HG02642 (cell line): Measurements from ENCODE around the gene NDUFS5.
"Not testable (repeated sequence)": the region's sequence is repeated elsewhere in the genome, so short reads cannot be mapped to it uniquely, and the experiment has no call there.

Source experiments
- ATAC-seq: cut with Tn5 transposase; IDR thresholded peaks from one replicate; pipeline ENCODE4 v1.9.1; 2021; ENCODE audit warnings: mild to moderate bottlenecking; ENCODE audit not compliant: unreplicated experiment, poor library complexity

The NDUFS5 gene

DNA sequence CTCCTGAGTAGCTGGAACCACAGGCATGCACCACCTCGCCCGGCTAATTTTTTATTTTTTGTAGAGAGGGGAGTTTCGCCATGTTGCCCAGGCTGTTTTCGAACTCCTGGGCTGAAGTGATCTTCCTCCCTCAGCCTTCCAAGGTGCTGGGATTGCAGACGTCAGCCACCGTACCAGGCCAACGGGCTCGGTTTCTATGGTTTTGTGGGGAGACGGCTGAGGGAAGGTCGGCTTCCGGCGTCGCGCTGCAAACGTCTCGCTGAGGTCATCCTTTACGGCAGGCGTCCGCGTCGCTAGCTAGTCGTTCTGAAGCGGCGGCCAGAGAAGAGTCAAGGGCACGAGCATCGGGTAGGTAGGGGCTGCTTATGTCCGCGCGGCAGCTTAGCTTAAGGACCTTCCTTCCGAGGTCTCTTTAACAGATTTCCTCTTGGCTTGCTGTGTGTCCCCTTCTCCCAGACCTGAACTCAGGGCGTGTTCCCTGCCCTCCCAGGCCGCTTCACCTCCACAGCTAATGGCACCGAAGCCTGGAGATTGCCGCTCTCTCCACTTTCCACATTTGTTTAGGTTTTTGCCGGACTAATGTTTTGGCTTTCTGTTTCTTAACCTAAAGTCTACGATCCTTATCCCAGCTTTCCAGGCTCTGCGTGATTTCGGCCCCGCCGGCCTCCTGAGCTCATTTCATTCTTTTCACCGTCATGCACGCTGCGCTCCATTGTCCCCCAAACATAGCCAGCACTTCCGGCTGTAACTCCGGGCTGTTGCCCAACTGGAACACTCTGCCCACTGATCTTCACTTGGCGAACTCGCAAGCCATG lies at the start of gene NDUFS5:
TSS of gene NDUFS5 (plus strand) at position 300 of the 815 bp plus-strand sequence. CDS start 2,375 bp downstream, outside the sequence.
- peak; percentile 79 for ATAC-seq

DNA sequence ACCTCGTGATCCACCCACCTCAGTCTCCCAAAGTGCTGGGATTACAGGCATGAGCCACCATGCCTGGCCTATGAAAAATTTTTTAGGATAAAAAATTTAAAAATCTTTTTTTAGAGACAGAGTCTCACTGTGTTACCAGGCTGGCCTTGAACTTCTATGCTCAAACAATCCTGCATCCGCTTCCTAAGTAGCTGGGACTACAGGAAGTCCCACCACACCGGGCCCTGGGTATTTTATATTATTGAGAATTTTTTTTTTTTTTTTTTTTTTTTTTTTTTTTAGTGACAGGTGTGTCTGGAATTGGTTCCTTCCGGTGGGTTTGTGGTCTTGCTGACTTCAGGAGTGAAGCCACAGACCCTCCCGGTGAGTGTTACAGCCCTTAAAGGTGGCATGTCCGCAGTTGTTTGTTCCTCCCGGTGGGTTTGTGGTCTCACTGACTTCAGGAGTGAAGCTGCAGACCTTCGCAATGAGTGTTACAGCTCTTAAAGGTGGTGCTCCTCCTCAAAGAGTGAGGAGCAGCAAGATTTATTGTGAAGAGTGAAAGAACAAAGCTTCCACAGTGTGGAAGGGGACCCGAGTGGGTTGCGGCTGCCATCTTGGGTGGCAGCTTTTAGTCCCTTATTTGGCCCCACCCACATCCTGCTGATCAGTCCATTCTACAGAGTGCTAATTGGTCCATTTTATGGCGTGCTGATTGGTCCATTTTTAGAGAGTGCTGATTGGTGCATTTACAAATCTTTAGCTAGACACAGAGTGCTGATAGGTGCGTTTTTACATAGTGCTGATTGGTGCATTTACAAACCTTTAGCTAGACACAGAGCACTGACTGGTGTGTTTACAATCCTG lies 48.5 kb upstream of the NDUFS5 start:
- ATAC-seq = not testable (repeated sequence)

DNA sequence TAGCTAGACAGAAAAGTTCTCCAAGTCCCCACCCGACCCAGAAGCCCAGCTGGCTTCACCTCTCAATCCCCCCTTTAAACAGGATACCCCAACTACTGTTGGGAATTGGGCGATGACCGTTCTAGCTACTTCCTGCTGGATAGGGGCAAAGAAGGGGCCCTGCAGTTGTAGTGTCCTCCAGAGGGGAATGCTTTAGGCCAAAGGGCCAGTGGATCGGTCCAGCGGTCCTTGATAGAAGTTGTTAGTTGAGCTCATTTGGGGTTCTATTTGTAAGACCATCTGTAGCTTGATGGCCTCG lies 48.0 kb upstream of the NDUFS5 start:
- ATAC-seq = not testable (repeated sequence)

DNA sequence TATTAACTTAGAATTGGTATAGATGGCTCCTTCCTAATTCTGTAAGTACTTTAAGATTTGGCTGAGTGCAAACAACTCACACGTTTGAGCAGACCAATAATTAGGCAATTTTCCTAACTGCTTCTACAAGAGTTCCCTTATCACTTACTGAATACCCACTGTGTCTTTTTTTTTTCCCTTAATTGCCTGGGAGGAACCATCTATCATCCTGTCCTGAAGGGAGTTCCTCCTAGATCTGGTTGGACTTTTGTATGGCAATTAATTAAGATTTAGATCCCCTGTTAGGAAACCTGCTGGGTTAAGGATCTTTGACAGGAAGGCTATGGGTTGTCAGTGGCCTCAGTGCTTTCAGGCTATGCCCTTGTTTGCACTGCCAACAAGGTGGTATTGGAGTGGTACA lies 46.8 kb upstream of the NDUFS5 start:
- ATAC-seq = not testable (repeated sequence)

DNA sequence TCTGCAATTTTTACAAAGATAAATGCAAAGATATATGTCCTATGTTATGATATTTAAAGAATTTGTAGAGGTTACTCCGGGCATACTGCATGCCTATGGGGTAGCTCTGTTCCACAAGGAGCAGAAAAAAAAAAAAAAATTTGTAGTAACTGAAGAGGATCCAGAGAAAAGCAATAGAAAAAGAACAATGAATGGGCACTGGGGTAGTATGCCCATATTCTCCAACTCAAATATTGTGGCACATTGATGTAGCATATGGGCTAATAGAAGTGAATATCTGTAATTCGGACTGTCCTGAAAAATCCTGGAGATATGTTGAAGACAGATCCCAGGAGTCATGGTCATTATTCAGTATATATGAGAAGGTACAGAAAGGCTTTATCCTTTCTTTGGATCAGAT lies 36.2 kb upstream of the NDUFS5 start:
- no peak for ATAC-seq

DNA sequence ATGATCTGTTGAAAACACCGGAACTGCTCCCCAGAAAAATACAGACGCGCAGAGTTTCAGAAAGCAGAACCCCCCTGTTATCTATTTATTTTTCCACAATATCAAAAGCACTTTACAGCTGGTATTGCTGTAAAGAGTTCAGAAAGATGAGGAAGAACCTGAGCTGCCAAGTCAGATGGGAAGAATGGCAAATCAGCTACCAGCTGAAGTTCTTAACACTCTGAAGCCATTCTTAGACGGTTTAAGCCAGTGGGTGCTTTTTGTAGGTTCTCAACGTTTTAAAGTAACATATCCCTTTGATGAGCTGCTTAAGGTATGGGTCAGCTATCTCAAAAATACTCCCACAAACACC lies 35.8 kb upstream of the NDUFS5 start:
- ATAC-seq = no peak

DNA sequence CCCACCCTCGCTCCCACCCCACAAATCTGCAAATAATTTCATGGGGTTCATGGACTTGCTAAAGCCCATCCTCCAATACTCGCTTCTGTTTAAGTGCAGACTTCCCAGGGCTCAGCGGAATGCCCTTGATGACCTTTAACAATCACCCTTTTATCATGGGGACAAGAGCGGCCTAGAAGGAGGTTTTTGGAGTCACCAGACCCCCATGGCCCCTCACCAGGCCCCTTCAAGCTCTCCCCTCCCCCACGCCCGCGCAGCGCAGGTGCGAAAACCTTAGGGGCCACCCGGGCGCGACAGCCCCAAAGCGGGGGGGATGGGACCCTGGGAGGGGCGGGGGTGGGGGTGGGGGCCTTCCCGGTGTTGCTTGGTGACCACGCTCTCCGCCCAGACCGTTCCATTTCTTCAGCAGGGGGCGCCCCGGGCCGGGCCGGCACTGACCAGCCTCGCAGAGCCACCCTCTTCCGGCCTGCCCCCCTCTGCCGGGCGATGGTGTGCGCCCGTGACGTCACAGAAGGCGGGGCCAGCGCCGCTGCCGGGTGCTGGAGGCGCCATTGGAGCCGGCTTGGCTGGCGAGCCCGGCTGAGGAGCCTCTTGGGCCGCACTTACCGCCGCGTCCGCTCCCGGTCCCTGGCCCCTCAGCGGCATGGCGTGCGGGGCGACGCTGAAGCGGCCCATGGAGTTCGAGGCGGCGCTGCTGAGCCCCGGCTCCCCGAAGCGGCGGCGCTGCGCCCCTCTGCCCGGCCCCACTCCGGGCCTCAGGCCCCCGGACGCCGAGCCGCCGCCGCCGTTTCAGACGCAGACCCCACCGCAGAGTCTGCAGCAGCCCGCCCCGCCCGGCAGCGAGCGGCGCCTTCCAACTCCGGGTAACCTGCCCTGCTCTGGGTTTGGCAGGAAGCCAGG lies 35.2 kb upstream of the NDUFS5 start, which contains the start of gene AKIRIN1:
TSS of gene AKIRIN1 (plus strand) at position 539 of the 900 bp plus-strand sequence. CDS start at position 644, 105 bp downstream.
- ATAC-seq = peak; percentile 97

DNA sequence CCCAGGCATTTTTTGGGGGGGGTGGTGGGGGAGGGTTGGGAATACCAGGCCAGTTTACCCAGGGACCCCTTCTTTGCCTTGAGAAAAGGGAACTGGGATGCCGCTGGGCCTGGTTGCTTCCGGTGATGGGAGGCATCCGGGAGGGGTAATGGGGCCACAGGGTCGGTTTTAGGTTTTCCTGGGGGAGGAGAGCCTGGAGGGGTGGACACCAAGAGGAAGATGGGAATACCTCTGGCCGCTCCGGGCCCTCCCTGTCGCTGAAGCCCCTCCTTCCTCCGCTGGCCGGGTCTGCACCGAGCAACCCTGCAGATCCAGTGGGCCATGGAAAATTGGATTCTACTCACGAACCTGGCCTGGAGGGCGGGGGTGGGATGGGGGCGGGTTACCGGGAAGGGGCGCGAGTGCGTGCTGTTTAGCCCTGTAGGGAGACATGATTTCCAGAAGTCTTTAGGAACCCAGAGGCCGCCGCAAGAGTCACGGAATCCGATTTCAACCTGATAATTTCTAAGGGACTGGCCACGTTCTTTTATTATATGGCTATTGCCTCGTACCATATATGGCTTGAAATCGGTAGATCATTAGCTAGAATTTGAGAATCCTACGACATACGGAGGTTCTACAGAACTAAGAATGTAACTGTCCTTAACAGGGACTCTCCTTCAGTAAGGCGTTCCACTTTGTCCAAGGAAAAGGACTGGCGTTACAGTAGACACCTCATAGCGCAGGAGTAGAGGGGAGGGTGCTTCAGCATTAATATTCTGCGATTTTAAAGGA lies 34.3 kb upstream of the NDUFS5 start:
- peak; percentile 7 for ATAC-seq

DNA sequence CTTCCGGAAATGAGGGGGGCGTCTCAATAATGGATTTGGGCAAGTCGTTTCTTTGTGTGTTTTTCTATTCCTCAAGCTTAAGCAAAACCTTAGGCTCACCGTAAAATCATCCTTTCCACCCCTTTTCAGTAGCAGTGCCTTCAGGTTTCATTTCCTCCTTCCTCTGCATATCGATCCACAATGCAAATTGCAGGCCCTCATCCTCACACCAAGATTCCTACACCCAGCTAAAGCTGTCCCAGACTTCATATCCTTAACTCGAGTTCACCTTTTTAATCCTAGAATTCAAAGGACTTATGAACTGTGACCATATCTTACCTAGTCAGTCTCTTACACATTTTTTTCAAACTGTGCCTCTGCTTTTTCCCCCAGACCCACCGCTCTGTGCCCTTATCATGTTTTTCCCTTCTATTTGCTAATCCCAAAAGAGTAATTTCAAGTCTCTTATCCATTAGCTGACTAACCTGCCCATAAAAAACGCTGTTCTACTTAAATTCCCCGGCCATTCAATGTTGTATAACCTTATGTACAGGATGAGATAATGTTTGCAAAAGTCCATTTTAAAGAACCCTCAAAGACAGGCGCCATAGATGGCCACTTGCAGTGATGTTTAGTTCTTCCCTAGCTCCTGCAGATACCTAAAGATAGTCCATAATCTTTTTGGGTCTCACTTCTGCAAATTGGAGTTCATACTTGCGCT lies 33.6 kb upstream of the NDUFS5 start:
- no peak for ATAC-seq

DNA sequence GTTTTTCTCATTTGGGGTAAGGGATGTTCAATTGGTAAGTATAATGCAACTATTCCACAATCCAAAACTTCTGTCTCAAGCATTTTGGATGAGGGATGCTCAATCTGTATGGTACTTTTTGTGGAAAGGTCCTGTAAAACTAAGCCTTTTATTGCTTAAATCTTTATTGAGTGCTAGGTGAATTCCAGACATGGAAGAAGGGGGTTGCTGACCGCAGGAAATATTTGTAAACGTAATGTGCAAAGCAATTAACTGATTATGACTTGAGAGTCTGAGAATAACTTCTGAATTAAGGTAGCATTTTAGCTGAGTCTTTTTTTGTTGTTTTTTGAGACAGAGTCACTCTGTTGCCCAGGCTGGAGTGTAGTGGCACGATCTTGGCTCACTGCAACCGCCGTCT lies 32.0 kb upstream of the NDUFS5 start:
- ATAC-seq = no peak

DNA sequence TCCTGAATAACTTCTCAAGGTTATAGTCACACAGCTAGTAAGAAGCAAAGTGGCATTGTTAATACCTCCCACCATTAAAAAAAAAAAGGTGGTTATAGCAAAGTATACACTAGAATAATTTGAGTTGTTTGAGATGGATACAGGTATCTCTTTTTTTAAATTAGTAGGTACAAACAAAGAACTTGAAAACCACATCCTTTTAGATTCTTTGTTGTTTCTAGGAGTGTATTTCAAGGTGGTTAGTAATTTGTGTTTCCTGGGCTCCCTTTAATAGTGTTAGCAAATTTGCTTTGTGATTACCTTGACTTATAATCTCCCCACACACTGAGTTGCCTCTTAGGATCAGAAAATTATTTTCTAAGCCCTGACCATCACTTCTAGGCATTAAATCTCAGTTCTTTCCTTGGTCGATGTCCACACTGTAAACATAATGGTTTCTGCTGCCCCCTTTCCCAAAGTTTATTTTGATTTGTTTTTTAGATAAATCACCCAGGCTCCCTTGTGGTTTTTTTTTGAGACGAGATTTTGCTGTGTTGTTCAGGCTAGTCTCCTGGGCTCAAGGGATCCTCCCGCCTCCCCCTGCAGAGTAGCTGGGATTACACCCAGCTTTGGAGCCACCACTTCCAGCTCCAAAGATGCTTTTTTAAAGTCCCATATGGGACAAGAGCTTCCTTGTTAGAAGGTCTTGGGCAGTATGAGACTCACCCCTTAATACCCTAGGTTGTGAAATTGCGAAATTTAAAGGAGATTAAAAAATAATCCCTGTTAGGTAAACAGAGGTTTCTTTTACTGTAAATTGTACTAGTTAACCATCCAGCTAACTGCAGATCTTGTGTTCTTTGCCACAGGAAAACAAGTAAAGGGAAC lies 28.9 kb upstream of the NDUFS5 start:
- ATAC-seq = no peak

DNA sequence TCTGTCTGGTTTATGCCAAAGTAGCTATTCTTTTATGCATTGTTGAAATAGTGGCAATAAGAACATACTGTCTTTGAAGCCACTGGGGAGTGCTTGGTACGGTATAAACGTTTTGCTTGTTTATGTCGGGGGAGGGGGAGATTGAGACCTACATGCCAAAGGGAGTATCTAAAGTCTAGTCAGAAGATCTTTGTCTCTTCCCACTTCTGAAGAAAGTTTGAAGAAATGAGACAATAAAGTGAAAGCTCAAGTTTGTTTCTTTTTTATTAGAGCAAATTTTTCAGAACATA lies 28.3 kb upstream of the NDUFS5 start:
- no peak for ATAC-seq

DNA sequence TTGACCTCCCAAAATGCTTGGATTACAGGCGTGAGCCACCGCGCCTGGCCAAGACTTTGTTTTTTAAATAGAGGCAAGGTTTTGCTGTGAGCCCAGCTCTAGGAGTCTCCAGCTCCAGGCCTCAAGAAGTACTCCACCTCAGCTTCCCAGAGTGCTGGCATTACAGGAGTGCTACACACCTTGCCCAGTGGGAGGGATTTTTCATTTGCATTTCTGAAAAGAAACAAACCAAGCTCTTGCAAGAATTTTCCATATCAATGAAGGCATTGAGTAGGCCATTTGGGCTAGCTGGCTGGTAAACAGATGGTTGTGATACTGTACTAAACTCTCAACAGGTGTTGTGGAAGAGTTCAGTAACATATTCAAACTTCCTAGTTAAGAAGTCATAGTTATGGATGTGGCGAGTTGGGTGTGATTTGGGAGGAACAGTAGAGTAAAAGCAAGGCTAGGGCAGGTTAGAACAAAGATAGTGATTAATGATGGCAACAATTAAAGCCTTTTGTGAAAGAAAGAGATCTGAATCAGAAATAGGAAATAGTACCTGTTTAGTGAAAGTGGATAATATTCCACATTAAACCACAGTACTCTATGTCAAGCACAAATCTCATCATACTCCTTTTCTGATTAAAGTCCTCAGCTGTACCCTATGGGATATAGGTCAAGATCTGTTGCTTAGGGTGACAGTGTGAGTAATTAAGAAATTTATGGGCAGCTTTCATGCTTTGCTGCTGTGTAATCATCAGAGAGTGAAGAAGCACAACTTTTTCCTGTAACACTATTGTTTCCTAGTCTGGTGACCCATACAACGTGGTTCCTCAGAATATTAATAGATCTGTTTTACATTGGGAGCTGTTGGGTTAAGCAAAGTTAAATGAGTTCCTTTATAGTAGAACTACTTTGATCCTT lies 24.4 kb upstream of the NDUFS5 start:
- no peak for ATAC-seq

DNA sequence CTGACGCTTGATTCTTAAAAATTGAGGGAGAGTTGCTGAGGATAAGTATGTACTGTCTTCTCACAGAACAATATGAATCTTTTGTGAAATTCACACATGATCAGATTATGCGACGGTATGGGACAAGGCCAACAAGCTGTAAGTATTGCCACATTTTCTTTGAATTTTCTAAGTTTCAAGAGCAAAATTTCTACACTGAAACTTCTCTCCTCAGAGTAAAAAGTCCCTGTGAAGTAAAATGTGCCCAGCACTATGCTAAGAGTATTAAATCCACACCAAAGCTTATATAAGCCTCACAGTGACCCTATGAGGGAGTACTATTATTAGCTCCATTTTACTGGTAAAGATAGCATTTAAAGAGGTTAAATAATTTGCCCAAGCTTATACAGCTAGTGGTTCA lies 22.9 kb upstream of the NDUFS5 start:
- ATAC-seq = no peak

DNA sequence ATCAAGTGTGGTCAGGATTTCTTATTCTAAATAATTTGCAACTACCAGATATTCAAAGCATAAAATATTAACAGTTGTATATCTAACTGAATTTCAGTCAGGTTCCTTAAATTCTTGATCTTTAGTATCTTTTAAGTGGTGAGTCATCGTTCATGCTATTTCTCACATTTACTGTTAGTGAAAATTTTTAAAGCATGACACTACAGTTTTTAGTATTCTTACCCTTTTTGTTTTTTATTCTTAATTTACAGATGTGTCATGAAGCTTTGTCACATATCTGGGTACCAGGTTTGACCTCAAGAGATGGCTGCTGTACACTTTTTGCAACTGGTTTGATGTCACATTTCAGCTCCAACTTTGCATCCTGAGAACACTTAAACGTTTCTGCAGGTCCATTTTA lies 22.4 kb upstream of the NDUFS5 start:
- ATAC-seq = no peak

DNA sequence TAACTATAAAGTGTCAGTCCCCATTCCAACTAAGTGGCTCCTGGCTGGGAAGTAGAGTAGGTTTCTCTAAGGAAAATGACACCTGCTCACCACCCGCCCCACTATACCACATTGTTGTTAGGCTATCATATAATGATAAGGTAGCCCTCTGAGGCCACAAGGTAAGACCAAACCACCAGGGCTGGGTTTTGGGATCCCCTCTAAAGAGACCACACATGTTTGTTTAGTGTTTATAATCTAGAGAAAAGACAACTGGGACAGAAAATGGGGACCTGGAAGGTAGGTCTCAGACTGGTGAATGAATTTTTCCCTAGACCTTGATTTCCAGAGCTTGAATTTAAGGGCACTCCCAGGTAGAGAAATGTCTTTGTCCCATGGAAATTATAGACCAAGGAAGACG lies 19.9 kb upstream of the NDUFS5 start:
- no peak for ATAC-seq
